ENCODE results near the gene CCDC12.

DNA sequence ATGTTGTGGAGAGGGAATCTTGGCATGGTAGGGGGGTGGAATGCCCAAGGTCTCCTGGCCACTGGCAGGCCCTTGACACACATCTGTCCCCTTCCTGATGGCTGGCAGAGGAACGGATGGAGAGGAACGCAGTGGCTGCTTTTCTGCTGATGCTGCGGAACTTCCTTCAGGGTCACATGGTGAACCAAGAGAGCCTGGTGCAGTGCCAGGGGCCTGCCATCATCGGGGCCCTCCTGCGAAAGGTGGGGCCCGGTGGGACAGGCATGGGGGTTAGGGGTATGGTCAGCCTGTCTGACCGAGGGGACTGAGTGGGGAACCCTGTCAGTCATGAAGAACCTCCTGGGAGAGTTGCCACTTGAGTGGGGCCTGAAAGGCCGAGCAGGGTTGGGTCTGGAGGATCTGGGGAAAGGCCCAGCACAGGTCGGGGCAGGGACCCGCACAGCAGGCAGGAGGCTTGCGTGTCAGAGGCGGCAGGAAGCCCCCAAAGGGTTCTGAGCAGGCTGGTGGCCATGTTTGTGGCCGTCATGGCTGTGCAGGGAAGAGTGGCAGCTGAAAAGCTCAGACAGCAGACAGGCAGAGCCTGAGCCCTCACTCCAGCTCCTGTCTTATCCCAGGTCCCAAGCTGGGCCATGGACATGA lies 21.0 kb upstream of the CCDC12 start:
- TF ChIP-seq EZH2 (IDR thresholded peaks at IDR 0.05; ENCODE audit: borderline replicate concordance, low read depth, low read length, severe bottlenecking), result no peak
- TF ChIP-seq, protein P1, sequence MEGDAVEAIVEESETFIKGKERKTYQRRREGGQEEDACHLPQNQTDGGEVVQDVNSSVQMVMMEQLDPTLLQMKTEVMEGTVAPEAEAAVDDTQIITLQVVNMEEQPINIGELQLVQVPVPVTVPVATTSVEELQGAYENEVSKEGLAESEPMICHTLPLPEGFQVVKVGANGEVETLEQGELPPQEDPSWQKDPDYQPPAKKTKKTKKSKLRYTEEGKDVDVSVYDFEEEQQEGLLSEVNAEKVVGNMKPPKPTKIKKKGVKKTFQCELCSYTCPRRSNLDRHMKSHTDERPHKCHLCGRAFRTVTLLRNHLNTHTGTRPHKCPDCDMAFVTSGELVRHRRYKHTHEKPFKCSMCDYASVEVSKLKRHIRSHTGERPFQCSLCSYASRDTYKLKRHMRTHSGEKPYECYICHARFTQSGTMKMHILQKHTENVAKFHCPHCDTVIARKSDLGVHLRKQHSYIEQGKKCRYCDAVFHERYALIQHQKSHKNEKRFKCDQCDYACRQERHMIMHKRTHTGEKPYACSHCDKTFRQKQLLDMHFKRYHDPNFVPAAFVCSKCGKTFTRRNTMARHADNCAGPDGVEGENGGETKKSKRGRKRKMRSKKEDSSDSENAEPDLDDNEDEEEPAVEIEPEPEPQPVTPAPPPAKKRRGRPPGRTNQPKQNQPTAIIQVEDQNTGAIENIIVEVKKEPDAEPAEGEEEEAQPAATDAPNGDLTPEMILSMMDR (IDR thresholded peaks at IDR 0.05; ENCODE audit: borderline replicate concordance, extremely low read depth, low read length, poor library complexity, severe bottlenecking), result no peak

Data from DND-41 (cell line).